ENCODE measurements around the gene EEF1A2.

GRCh38 chr20:63449796-63450730 is 48.8 kb downstream of the EEF1A2 start:
- TF ChIP-seq POLR2AphosphoS5 (IDR thresholded peaks at IDR 0.05; ENCODE audit: low read depth, low read length): no peak
- TF ChIP-seq TAF1 (IDR thresholded peaks at IDR 0.05; ENCODE audit: low read depth, low read length): no peak
- TF ChIP-seq POLR2A (IDR thresholded peaks at IDR 0.05; ENCODE audit: low read depth, low read length): no peak
- no peak for TF ChIP-seq SPI1 (IDR thresholded peaks at IDR 0.05; ENCODE audit: low read depth, low read length)
- no peak for TF ChIP-seq POU2F2 (IDR thresholded peaks at IDR 0.05; ENCODE audit: low read depth, low read length)

Data from GM12891 (cell line).